Hepatocyte (in vitro differentiated cells): ENCODE results near the gene EMSY.

ENCODE experiments used
- CTCF ChIP-seq: fragments of 200-600 bp; sonication (generic); IDR thresholded peaks from 2 replicates; pipeline ENCODE4 v1.5.1; 2016; ENCODE audit warnings: antibody characterized with exemption, mild to moderate bottlenecking; ENCODE audit not compliant: poor library complexity
- EZH2 ChIP-seq: fragments of 200-600 bp; sonication (generic); IDR thresholded peaks from 2 replicates; pipeline ENCODE4 v1.6.1; 2016; ENCODE audit warnings: antibody characterized with exemption, mild to moderate bottlenecking, borderline replicate concordance
- EZH2phosphoT487 ChIP-seq: fragments of 200-600 bp; sonication (generic); IDR thresholded peaks from one replicate; pipeline ENCODE4 v1.6.1; 2018; ENCODE audit warnings: antibody characterized with exemption, mild to moderate bottlenecking, low read depth, moderate library complexity; ENCODE audit not compliant: unreplicated experiment, severe bottlenecking

- TF ChIP-seq CTCF (no peak), EZH2 (no peak), EZH2phosphoT487 (no peak)
Observed at GRCh38 chr11:76455931-76456330, 11.1 kb downstream of the EMSY start.
